HepG2 (cell line): ENCODE measurements around the gene CCDC57. TPM values are rescaled to one million over a fixed set of nuclear protein-coding genes. Genes with fewer than 3 reads are reported as not detected.

Experiments
- ATAC-seq: fragments of 200-7000 bp; cut with Tn5 transposase; 3 replicates; pipeline ENCODE4 v1.9.1; 2020; ENCODE audit warnings: mild to moderate bottlenecking, moderate library complexity
- BruUV-seq: library from RNA; stranded (reverse); fragments of 400-500 nt; replicated peaks from 2 replicates; lab custom pipeline; 2021; lab: Mats Ljungman, UMichigan
- CTCF ChIA-PET: fragments of 300-600 bp; formaldehyde crosslinking; extraction: SDS; loops from one replicate; lab custom pipeline; 2021; ENCODE audit warnings: low total read pairs, inconsistent platforms, low intra/inter-chr PET ratio; lab: Yijun Ruan, JAX
- POLR2A ChIA-PET: fragments of 350-600 bp; sonication (Branson Sonifier 250); formaldehyde crosslinking; loops from one replicate; lab custom pipeline; 2020; ENCODE audit warnings: antibody characterized with exemption, inconsistent platforms; lab: Yijun Ruan, JAX
- DNase-seq: peaks from one replicate; pipeline ENCODE4 v3.0.0-alpha.2; 2015; ENCODE audit warnings: low spot score
- FAIRE-seq: peaks from 3 replicates; lab custom pipeline; 2011; peaks lifted over from hg19 to GRCh38; lab: Jason Lieb, UNC
- H2AFZ ChIP-seq: one replicate; pipeline ENCODE4 v1.6.1; 2011; ENCODE audit warnings: low read length, inconsistent platforms
- H3K27ac ChIP-seq: fragments of 300-600 bp; 3 replicates; pipeline ENCODE4 v1.8.0; 2011; ENCODE audit warnings: mixed run types, mild to moderate bottlenecking, mixed read lengths, low read length, inconsistent platforms; ENCODE audit not compliant: insufficient read depth; ENCODE audit errors: extremely low read length
- H3K27me3 ChIP-seq, 2 experiments: fragments of 200-600 bp in 1 of 2; 2 replicates in 1 of 2; 3 replicates in 1 of 2; pipeline versions ENCODE4 v1.6.0 to v1.8.0; 2011; ENCODE audit warnings: low read length in 2 of 2, mild to moderate bottlenecking in 2 of 2, moderate library complexity in 2 of 2, inconsistent platforms in 1 of 2; ENCODE audit not compliant: insufficient read depth in 2 of 2, control insufficient read depth in 1 of 2
- H3K36me3 ChIP-seq, 2 experiments: fragments of 200-600 bp in 1 of 2; replicated peaks in 1 of 2; 2 replicates in 1 of 2; 3 replicates in 1 of 2; pipeline versions ENCODE4 v1.5.1 to v1.8.0; 2011; ENCODE audit warnings: low read length in 2 of 2, inconsistent platforms in 1 of 2; ENCODE audit not compliant: insufficient read depth in 2 of 2, control insufficient read depth in 1 of 2
- H3K4me1 ChIP-seq: 2 replicates; pipeline ENCODE4 v1.5.1; 2012; ENCODE audit warnings: low read length, inconsistent platforms; ENCODE audit not compliant: insufficient read depth
- H3K4me2 ChIP-seq: 2 replicates; pipeline ENCODE4 v1.6.0; 2011; ENCODE audit warnings: low read depth, low read length, inconsistent platforms
- H3K4me3 ChIP-seq, 3 experiments: fragments of 200-600 bp in 1 of 3; sonication (generic), shearing (Covaris generic) in 1 of 3; replicated peaks in 1 of 3; 2 replicates each; pipeline ENCODE4 v1.5.1; 2011 to 2016; ENCODE audit warnings: low read length in 3 of 3, inconsistent platforms in 2 of 3, low read depth in 2 of 3, mild to moderate bottlenecking in 2 of 3, control low read depth in 1 of 3, mixed read lengths in 1 of 3; ENCODE audit not compliant: insufficient read depth in 1 of 3
- H3K79me2 ChIP-seq: one replicate; pipeline ENCODE4 v1.6.1; 2011; ENCODE audit warnings: low read length, inconsistent platforms; ENCODE audit not compliant: insufficient read depth
- H3K9ac ChIP-seq: 2 replicates; pipeline ENCODE4 v1.6.0; 2011; ENCODE audit warnings: mild to moderate bottlenecking, low read depth, low read length, inconsistent platforms; ENCODE audit not compliant: insufficient read depth
- H3K9me3 ChIP-seq: 2 replicates; pipeline ENCODE4 v1.5.1; 2012; ENCODE audit warnings: mild to moderate bottlenecking, low read length
- H4K20me1 ChIP-seq: 2 replicates; pipeline ENCODE4 v1.6.0; 2011; ENCODE audit warnings: inconsistent platforms, mild to moderate bottlenecking, low read length, moderate library complexity; ENCODE audit not compliant: insufficient read depth
- ETV6 ChIP-seq: sonication (generic); formaldehyde crosslinking; conservative IDR thresholded peaks from 2 replicates; pipeline ENCODE4 v1.4.0; 2020; ENCODE audit warnings: missing genetic modification reagents
- FLYWCH1 ChIP-seq: sonication (generic); formaldehyde crosslinking; IDR thresholded peaks from 2 replicates; pipeline ENCODE4 v1.8.1; 2023; ENCODE audit warnings: mild to moderate bottlenecking, missing genetic modification reagents
- GTF2F1 ChIP-seq: fragments of 150-350 bp; IDR thresholded peaks from 2 replicates; pipeline ENCODE4 v1.6.1; 2014; ENCODE audit warnings: low read length
- MYC ChIP-seq: sonication (generic); formaldehyde crosslinking; IDR thresholded peaks from 2 replicates; pipeline ENCODE4 v1.9.0; 2021; ENCODE audit warnings: missing genetic modification reagents, borderline replicate concordance
- PCBP1 ChIP-seq: fragments of 200-400 bp; formaldehyde crosslinking; IDR thresholded peaks from 2 replicates; pipeline ENCODE4 v1.6.1; 2017; ENCODE audit warnings: mild to moderate bottlenecking, low read depth, low read length, borderline replicate concordance
- POLR2A ChIP-seq, 2 experiments: IDR thresholded peaks; 2 replicates each; pipeline ENCODE4 v1.6.1; 2011; ENCODE audit warnings: low read depth in 2 of 2, low read length in 2 of 2, mild to moderate bottlenecking in 1 of 2, moderate library complexity in 1 of 2; ENCODE audit not compliant: insufficient read depth in 1 of 2
- REXO4 ChIP-seq: sonication (generic); formaldehyde crosslinking; IDR thresholded peaks from 2 replicates; pipeline ENCODE4 v1.8.0; 2022; ENCODE audit warnings: missing genetic modification reagents, mild to moderate bottlenecking, borderline replicate concordance
- SNAI1 ChIP-seq: sonication (generic); formaldehyde crosslinking; IDR thresholded peaks from 2 replicates; pipeline ENCODE4 v1.5.0; 2020; ENCODE audit warnings: mild to moderate bottlenecking, missing genetic modification reagents, borderline replicate concordance
- SOX5 ChIP-seq: IDR thresholded peaks from 2 replicates; pipeline ENCODE4 v1.6.1; 2016; ENCODE audit warnings: borderline replicate concordance
- TCF7L2 ChIP-seq: IDR thresholded peaks from 2 replicates; pipeline ENCODE4 v1.6.1; 2011; ENCODE audit warnings: mild to moderate bottlenecking, low read depth, low read length, moderate library complexity
- ZC3H4 ChIP-seq: sonication (generic); formaldehyde crosslinking; IDR thresholded peaks from 2 replicates; pipeline ENCODE4 v1.4.0; 2020; ENCODE audit warnings: missing genetic modification reagents, borderline replicate concordance
- ZFP62 ChIP-seq: sonication (generic); formaldehyde crosslinking; IDR thresholded peaks from 2 replicates; pipeline ENCODE4 v1.4.0; 2020; ENCODE audit warnings: missing genetic modification reagents
- ZKSCAN8 ChIP-seq: IDR thresholded peaks from 2 replicates; pipeline ENCODE4 v1.6.1; 2016; ENCODE audit warnings: borderline replicate concordance, missing genetic modification reagents, missing compliant biosample characterization
- ZNF263 ChIP-seq: sonication (generic); formaldehyde crosslinking; IDR thresholded peaks from 2 replicates; pipeline ENCODE4 v1.4.0; 2020; ENCODE audit warnings: missing genetic modification reagents
- ZNF34 ChIP-seq: sonication (generic); formaldehyde crosslinking; IDR thresholded peaks from 2 replicates; pipeline ENCODE4 v1.4.0; 2020; ENCODE audit warnings: mild to moderate bottlenecking, missing genetic modification reagents, borderline replicate concordance
- ZNF512B ChIP-seq: sonication (generic); formaldehyde crosslinking; IDR thresholded peaks from 2 replicates; pipeline ENCODE4 v1.5.1; 2020; ENCODE audit warnings: missing genetic modification reagents, mild to moderate bottlenecking, borderline replicate concordance
- ZNF572 ChIP-seq: sonication (generic); formaldehyde crosslinking; IDR thresholded peaks from 2 replicates; pipeline ENCODE4 v1.5.1; 2020; ENCODE audit warnings: mild to moderate bottlenecking, missing genetic modification reagents
- WGBS: methylation state at CpG from one replicate; pipeline ENCODE4 v1.1.6; 2017; ENCODE audit warnings: low lambda C conversion rate; 5-methylcytosine and 5-hydroxymethylcytosine counted together
- in situ Hi-C: cut with HindIII; loops from 2 replicates; pipeline ENCODE4 v1.10.0; 2017; ENCODE audit warnings: low pct_unique_long_range_greater_than_20kb; ENCODE audit not compliant: extremely low pct_ligation_motif_present
- intact Hi-C: fragments of 100-400 bp; cut with micrococcal nuclease; formaldehyde crosslinking; loops from one replicate; pipeline ENCODE4 v1.10.0; 2022; ENCODE audit not compliant: unreplicated experiment
- polyA plus RNA-seq, 8 experiments: library from polyadenylated mRNA; depleted of rRNA in 3 of 8; stranded (reverse) in 7 of 8; unstranded in 1 of 8; fragments of >200 nt; fragmentation: Illumina TruSeq in 4 of 8; extraction: Trizol in 4 of 8; gene quantifications; 2 replicates each; pipeline versions ENCODE4 v1.2.1 to v1.2.3, GENCODE V29; 2011 to 2016; ENCODE audit warnings: low read depth in 4 of 8, missing spikeins in 1 of 8, mixed read lengths in 1 of 8; ENCODE audit not compliant: insufficient read depth in 1 of 8
- total RNA-seq, 5 experiments: library from RNA; depleted of rRNA; stranded (reverse); fragments of >200 nt; fragmentation: Illumina TruSeq; extraction: Trizol; gene quantifications; 2 replicates each; pipeline ENCODE4 v1.2.3, GENCODE V29; 2016; ENCODE audit warnings: low read depth in 1 of 5
- TF ChIP-seq, protein P1 (sequence below): conservative IDR thresholded peaks from 2 replicates; pipeline ENCODE4 v1.6.1; 2018; ENCODE audit warnings: missing genetic modification reagents

The CCDC57 gene
- total and polyA plus RNA-seq, 2 of the 13 experiments (the other 11 are each of a cell fraction or from before 2014, with no cell fraction given), result 59.3 to 59.9 TPM

DNA sequence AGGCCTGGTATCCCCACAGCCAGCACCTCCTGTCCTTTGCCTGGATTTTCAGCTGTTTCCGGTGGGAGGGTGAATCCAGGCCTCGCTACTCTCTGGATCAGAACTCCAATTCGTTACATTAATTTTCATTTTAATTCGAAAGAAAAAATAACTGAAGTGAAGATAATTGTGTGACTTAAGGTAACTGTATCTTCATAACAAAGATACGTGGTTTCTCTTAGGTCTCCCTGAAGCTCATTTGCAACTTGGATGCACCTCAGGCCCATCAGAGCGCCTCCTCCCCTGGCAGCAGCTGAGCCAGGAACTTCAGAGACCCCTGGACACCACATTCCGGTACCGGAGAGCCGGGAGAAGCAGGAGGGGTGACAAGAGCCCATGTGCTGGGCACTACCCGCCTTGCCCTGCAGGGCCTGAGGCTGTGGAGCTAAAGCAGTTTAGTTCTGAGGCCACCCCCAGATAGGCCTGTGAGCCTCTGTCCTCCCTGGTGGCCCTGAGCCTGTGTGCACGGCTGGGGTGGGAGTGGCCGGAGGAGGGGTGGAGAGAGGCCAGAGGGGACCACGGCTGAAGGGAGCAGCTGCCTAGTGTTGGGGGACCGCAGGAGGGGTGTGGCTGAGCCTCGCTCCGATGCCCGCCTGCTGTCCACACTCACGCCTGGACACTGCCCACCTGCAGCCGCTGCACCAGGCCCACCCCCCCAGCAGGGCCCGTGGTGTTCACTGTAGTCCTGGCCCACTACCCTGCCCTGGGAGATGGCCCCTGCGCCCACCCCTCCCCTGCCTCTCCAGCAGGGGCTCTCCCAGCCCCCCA lies 135.7 kb downstream of the CCDC57 start:
- H3K4me2 ChIP-seq, result no peak overlapping the region
- no peaks in the 10 kb centered on the region for H3K79me2 ChIP-seq
- no peaks in the 10 kb centered on the region for H3K9me3 ChIP-seq
- H3K9ac ChIP-seq, result no peak overlapping the region
- peak overlapping the region; percentile 6 for H3K27ac ChIP-seq
- H3K4me1 ChIP-seq, result peaks cover 12% of the 10 kb centered on the region
- BruUV-seq, result no TSS peak
- peaks cover 24% of the 10 kb centered on the region; the same call in 1 of the 2 replicates for H4K20me1 ChIP-seq
- DNase-seq (peak; percentile 36), FAIRE-seq (no peak), ATAC-seq (peak; percentile 62)
- H3K27me3 ChIP-seq, result peaks cover 0 to 3% of the 10 kb centered on the region in 2 experiments; a peak in 2 of 5 replicates
- POLR2A ChIA-PET, result interaction anchor here (0.7 to 1.9 kb wide), 7 partner anchors 9 to 30 kb away, joined by 3 to 9 read pairs (median 4); partner anchors contain the start of genes DUS1L and FASN
- intact Hi-C loops (no loop called here), in situ Hi-C loops (no loop called here)
- no peak overlapping the region for H3K4me3 ChIP-seq
- H2AFZ ChIP-seq, result no peak overlapping the region
- CTCF ChIA-PET, result no interaction called here
- peaks cover 27 to 34% of the 10 kb centered on the region in 2 experiments for H3K36me3 ChIP-seq
- 68% methylated on average over 19 of the region's 21 CpGs for WGBS
- peak; percentile 25; the same call in 1 of the 2 replicates for TF ChIP-seq ZNF572 (CRISPR knock-in tag)
- TF ChIP-seq SOX5 (CRISPR knock-in tag), result no peak
- no peak for TF ChIP-seq ZNF34
- TF ChIP-seq TCF7L2, result no peak
- TF ChIP-seq, protein P1, sequence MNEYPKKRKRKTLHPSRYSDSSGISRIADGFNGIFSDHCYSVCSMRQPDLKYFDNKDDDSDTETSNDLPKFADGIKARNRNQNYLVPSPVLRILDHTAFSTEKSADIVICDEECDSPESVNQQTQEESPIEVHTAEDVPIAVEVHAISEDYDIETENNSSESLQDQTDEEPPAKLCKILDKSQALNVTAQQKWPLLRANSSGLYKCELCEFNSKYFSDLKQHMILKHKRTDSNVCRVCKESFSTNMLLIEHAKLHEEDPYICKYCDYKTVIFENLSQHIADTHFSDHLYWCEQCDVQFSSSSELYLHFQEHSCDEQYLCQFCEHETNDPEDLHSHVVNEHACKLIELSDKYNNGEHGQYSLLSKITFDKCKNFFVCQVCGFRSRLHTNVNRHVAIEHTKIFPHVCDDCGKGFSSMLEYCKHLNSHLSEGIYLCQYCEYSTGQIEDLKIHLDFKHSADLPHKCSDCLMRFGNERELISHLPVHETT (CRISPR knock-in tag), result 0 out of 2 replicates have a peak, but pooled peaks have one; percentile 22
- 0 out of 2 replicates have a peak, but pooled peaks have one; percentile 55 for TF ChIP-seq PCBP1
- peak; percentile 50; the same call in 1 of the 2 replicates for TF ChIP-seq MYC (CRISPR knock-in tag)
- 0 out of 2 replicates have a peak, but pooled peaks have one; percentile 61 for TF ChIP-seq ZC3H4 (CRISPR knock-in tag)
- no peak for TF ChIP-seq GTF2F1
- no peak for TF ChIP-seq FLYWCH1 (CRISPR knock-in tag)
- TF ChIP-seq ZNF512B, result peak; percentile 0; the same call in 1 of the 2 replicates
- no peak for TF ChIP-seq ZFP62 (CRISPR knock-in tag)
- no peak for TF ChIP-seq SNAI1
- peak; percentile 60 to 80 for TF ChIP-seq POLR2A (IDR thresholded peaks at IDR 0.05; ENCODE audit: insufficient read depth in 1 of 2, low read depth in 2 of 2, low read length in 2 of 2)
- 0 out of 2 replicates have a peak, but pooled peaks have one; percentile 9 for TF ChIP-seq REXO4 (CRISPR knock-in tag)
- TF ChIP-seq ETV6, result peak; percentile 54; the same call in 1 of the 2 replicates
- 0 out of 2 replicates have a peak, but pooled peaks have one; percentile 10 for TF ChIP-seq ZKSCAN8 (CRISPR knock-in tag)
- 0 out of 2 replicates have a peak, but pooled peaks have one; percentile 22 for TF ChIP-seq ZNF263 (CRISPR knock-in tag)
